GM19240 (cell line): Measurements from ENCODE around the gene TSHZ2.
"Not testable (repeated sequence)": the region's sequence is repeated elsewhere in the genome, so short reads cannot be mapped to it uniquely, and the experiment has no call there.

Source experiments
- DNase-seq: peaks from one replicate; pipeline ENCODE4 v3.0.0; 2011; ENCODE audit warnings: low spot score; ENCODE audit not compliant: insufficient read length

Gene TSHZ2

GRCh38 chr20:53492212-53492611 lies 520.1 kb downstream of the TSHZ2 start:
- DNase-seq, result no peak

- DNase-seq, result no peak
Observed at GRCh38 chr20:53493311-53493857, 521.2 kb downstream of the TSHZ2 start.

- DNase-seq, result no peak
Observed at GRCh38 chr20:53494753-53495152, 522.6 kb downstream of the TSHZ2 start.

GRCh38 chr20:53495398-53496092 lies 523.4 kb downstream of the TSHZ2 start:
- no peak for DNase-seq

GRCh38 chr20:53497246-53497645 lies 525.1 kb downstream of the TSHZ2 start:
- no peak for DNase-seq

GRCh38 chr20:53498341-53498740 lies 526.2 kb downstream of the TSHZ2 start:
- DNase-seq, result no peak

GRCh38 chr20:53500651-53501050 lies 528.5 kb downstream of the TSHZ2 start:
- no peak for DNase-seq

- DNase-seq, result no peak
Observed at GRCh38 chr20:53502820-53503219, 530.7 kb downstream of the TSHZ2 start.

GRCh38 chr20:53503517-53503919 lies 531.4 kb downstream of the TSHZ2 start:
- DNase-seq, result no peak

GRCh38 chr20:53504106-53504505 lies 531.9 kb downstream of the TSHZ2 start:
- DNase-seq, result not testable (repeated sequence)

- DNase-seq, result no peak
Observed at GRCh38 chr20:53510262-53510661, 538.1 kb downstream of the TSHZ2 start.

GRCh38 chr20:53510704-53511103 lies 538.5 kb downstream of the TSHZ2 start:
- no peak for DNase-seq

GRCh38 chr20:53512076-53512475 lies 539.9 kb downstream of the TSHZ2 start:
- DNase-seq, result no peak

- DNase-seq, result no peak
Observed at GRCh38 chr20:53513168-53513488, 541.0 kb downstream of the TSHZ2 start.

GRCh38 chr20:53513489-53514298 lies 541.5 kb downstream of the TSHZ2 start:
- DNase-seq, result no peak

GRCh38 chr20:53515749-53516148 lies 543.6 kb downstream of the TSHZ2 start:
- no peak for DNase-seq

GRCh38 chr20:53517146-53517545 lies 545.0 kb downstream of the TSHZ2 start:
- DNase-seq, result no peak

GRCh38 chr20:53521421-53521820 lies 549.3 kb downstream of the TSHZ2 start:
- not testable (repeated sequence) for DNase-seq

- no peak for DNase-seq
Observed at GRCh38 chr20:53522026-53522425, 549.9 kb downstream of the TSHZ2 start.

- DNase-seq, result no peak
Observed at GRCh38 chr20:53522696-53523095, 550.5 kb downstream of the TSHZ2 start.

GRCh38 chr20:53523615-53524014 lies 551.5 kb downstream of the TSHZ2 start:
- not testable (repeated sequence) for DNase-seq

- DNase-seq, result no peak
Observed at GRCh38 chr20:53524589-53525312, 552.6 kb downstream of the TSHZ2 start.
